ENCODE measurements around the gene MAP2. TPM values are rescaled to one million over a fixed set of nuclear protein-coding genes. Genes with fewer than 3 reads are reported as not detected.

Gene MAP2
- total RNA-seq, 1 donor from 2014 or later: 119 TPM

DNA sequence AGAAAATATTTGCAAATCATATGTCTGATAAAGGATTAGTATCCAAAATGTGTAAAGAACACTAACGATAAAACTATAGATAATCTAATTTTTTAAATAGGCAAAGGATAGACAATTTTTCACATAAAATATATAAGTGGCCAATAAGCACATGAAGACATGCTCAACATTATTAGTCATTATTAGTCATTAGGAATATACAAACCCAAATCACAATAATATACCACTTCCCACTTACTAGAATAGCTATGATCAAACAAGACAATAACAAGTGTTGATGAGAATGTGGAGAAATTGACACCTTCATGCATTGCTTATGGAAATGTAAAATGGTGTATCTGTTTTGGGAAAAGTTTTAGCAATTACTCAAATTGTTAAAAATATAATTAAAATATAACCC, 12.6 kb upstream of the MAP2 start:
- Mint-ChIP-seq H3K4me1 (no peaks in the 10 kb centered on the region), H3K9me3 (peaks cover 6% of the 10 kb centered on the region), H3K4me3 (no peak overlapping the region), H3K27ac (ENCODE audit: unreplicated experiment) (no peak overlapping the region), H3K36me3 (ENCODE audit: low read depth) (no peaks in the 10 kb centered on the region), H3K27me3 (ENCODE audit: low read depth) (no peaks in the 10 kb centered on the region)
- no peak for DNase-seq (ENCODE audit: low read depth, low spot score)
- no peak for TF ChIP-seq CTCF (conservative IDR thresholded peaks at IDR 0.05)

DNA sequence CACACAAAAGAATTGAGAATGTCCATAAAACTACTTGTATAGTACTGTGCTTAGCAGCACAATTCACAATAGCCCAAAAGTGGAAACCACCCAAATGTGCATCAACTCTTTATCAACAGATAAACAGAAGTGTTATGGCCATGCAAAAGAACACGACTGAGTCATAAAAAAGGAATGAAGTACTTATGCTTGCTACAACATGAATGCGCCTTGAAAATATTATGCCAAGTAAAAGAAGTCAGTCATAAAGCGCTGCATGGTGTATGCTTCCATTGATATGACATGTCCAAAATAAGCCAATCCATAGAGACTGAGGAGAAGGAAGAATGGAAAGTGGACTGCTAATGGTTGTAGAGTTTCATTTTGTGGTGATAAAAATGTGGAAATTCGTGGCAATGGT, 12.1 kb upstream of the MAP2 start:
- Mint-ChIP-seq H3K36me3 (ENCODE audit: low read depth) (no peaks in the 10 kb centered on the region), H3K4me1 (no peaks in the 10 kb centered on the region), H3K9me3 (peaks cover 6% of the 10 kb centered on the region), H3K27ac (ENCODE audit: unreplicated experiment) (no peak overlapping the region), H3K27me3 (ENCODE audit: low read depth) (no peaks in the 10 kb centered on the region), H3K4me3 (no peak overlapping the region)
- TF ChIP-seq CTCF (conservative IDR thresholded peaks at IDR 0.05): no peak
- no peak for DNase-seq (ENCODE audit: low read depth, low spot score)

- Mint-ChIP-seq H3K4me3 (no peak overlapping the region), H3K4me1 (no peaks in the 10 kb centered on the region), H3K36me3 (ENCODE audit: low read depth) (no peaks in the 10 kb centered on the region), H3K9me3 (peaks cover 6% of the 10 kb centered on the region), H3K27ac (ENCODE audit: unreplicated experiment) (no peak overlapping the region), H3K27me3 (ENCODE audit: low read depth) (no peaks in the 10 kb centered on the region)
- DNase-seq (ENCODE audit: low read depth, low spot score): no peak
- no peak for TF ChIP-seq CTCF (conservative IDR thresholded peaks at IDR 0.05)
Measured at GRCh38 chr2:209413311-209414014, 10.4 kb upstream of the MAP2 start.

DNA sequence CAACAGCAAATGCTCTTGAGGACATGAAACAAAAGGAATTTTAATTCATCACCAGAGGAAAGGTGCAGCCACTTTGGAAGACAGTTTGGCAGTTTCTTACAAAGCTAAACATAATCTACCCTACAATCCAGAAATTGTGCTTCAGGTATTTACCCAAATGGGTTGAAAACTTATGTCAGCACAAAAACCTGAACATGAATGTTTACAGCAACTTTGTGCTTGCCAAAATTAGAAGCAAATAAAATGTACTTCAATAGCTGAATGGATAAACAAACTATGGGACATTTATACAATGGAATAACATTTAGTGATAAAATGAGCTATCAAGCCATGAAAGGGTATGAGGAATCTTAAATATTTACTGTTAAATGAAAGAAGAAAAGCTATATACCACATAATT, 6.9 kb upstream of the MAP2 start:
- H3K27me3 Mint-ChIP-seq (ENCODE audit: low read depth): no peaks in the 10 kb centered on the region
- no peak for DNase-seq (ENCODE audit: low read depth, low spot score)
- peaks cover 7% of the 10 kb centered on the region for H3K9me3 Mint-ChIP-seq
- no peaks in the 10 kb centered on the region for H3K4me1 Mint-ChIP-seq
- H3K4me3 Mint-ChIP-seq: no peak overlapping the region
- H3K36me3 Mint-ChIP-seq (ENCODE audit: low read depth): peaks cover 3% of the 10 kb centered on the region
- H3K27ac Mint-ChIP-seq (ENCODE audit: unreplicated experiment): no peak overlapping the region
- TF ChIP-seq CTCF (conservative IDR thresholded peaks at IDR 0.05): no peak

DNA sequence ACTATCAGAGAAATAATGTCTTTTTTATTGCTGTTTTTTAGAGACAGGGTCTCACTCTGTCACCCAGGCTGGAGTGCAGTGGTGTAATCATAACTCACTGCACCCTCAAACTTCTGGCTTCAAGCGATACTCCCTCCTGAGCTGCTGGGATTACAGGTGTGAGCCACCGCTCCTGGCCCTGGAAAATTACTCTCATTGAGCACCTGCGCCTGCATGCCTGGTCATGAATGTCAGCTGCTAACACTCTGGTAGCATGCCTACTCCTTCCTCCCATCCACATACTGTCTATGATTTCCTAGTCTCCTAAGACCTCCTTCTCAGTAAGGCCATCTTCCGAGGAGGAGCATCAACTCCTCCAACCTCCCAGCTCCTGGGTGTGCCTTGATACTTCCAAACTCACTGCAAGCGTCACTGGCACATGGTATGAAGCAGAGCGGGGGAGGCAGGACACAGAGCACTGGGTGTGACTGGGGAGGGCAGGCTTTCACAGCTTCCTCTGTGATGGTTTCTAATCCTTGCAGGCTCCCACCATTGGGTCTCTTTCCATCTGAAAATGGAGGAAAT, 1.6 kb upstream of the MAP2 start:
- peaks cover 3% of the 10 kb centered on the region for H3K9me3 Mint-ChIP-seq
- peaks cover 3% of the 10 kb centered on the region for H3K36me3 Mint-ChIP-seq (ENCODE audit: low read depth)
- H3K27me3 Mint-ChIP-seq (ENCODE audit: low read depth): no peaks in the 10 kb centered on the region
- TF ChIP-seq CTCF (conservative IDR thresholded peaks at IDR 0.05): no peak
- H3K4me1 Mint-ChIP-seq: peaks cover 36% of the 10 kb centered on the region
- no peak for DNase-seq (ENCODE audit: low read depth, low spot score)
- H3K27ac Mint-ChIP-seq (ENCODE audit: unreplicated experiment): no peak overlapping the region
- no peak overlapping the region for H3K4me3 Mint-ChIP-seq

Measured in neural crest cell (in vitro differentiated cells).